ENCODE results near the gene SLC38A1. TPM values are rescaled to one million over a fixed set of nuclear protein-coding genes. Genes with fewer than 3 reads are reported as not detected.
"Not testable (repeated sequence)": the region's sequence is repeated elsewhere in the genome, so short reads cannot be mapped to it uniquely, and the experiment has no call there.

SLC38A1 gene
- total and polyA plus RNA-seq, 5 donors, result 20.8 to 82.4 (median 60.0) TPM

DNA sequence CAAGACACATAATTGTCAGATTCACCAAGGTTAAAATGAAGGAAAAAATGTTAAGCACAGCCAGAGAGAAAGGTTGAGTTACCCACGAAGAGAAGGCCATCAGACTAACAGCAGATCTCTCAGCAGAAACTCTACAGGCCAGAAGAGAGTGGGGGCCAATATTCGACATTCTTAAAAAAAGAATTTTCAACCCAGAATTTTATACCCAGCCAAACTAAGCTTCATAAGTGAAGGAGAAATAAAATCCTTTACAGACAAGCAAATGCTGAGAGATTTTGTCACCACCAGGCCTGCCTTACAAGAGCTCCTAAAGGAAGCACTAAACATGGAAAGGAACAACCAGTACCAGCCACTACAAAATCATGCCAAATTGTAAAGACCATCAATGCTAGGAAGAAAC is 16.3 kb upstream of the SLC38A1 start:
- H3K4me1 ChIP-seq (ENCODE audit: control insufficient read depth, insufficient read depth, low read length); H3K27me3 ChIP-seq (ENCODE audit: control insufficient read depth, insufficient read depth); H3K27ac ChIP-seq (ENCODE audit: low read length); ATAC-seq; intact Hi-C loops (cut with DNase I); DNase-seq; H3K9me3 ChIP-seq (ENCODE audit: control insufficient read depth, low read length); H3K4me3 ChIP-seq (ENCODE audit: low read length): not testable (repeated sequence)
- 69% methylated on average over 2 of the region's 2 CpGs for WGBS

GRCh38 chr12:46282829-46283228 is 14.0 kb upstream of the SLC38A1 start:
- no peak overlapping the region for H3K27ac ChIP-seq (ENCODE audit: low read length)
- H3K9me3 ChIP-seq (ENCODE audit: control insufficient read depth, low read length), result peaks cover 9% of the 10 kb centered on the region
- no peak overlapping the region for H3K4me3 ChIP-seq (ENCODE audit: low read length)
- ATAC-seq (no peak), DNase-seq (no peak)
- H3K27me3 ChIP-seq (ENCODE audit: control insufficient read depth, insufficient read depth), result no peaks in the 10 kb centered on the region
- intact Hi-C loops (cut with DNase I), result no loop called here
- H3K4me1 ChIP-seq (ENCODE audit: control insufficient read depth, insufficient read depth, low read length), result no peaks in the 10 kb centered on the region

GRCh38 chr12:46276756-46277155 is 7.9 kb upstream of the SLC38A1 start:
- ATAC-seq, result no peak
- 80% methylated on average over 3 of the region's 3 CpGs for WGBS
- Histone ChIP-seq H3K27me3 (ENCODE audit: control insufficient read depth, insufficient read depth) (no peaks in the 10 kb centered on the region), H3K4me1 (ENCODE audit: control insufficient read depth, insufficient read depth, low read length) (no peaks in the 10 kb centered on the region), H3K4me3 (ENCODE audit: low read length) (no peak overlapping the region), H3K9me3 (ENCODE audit: control insufficient read depth, low read length) (no peaks in the 10 kb centered on the region), H3K27ac (ENCODE audit: low read length) (no peak overlapping the region)
- intact Hi-C loops (cut with DNase I), result no loop called here
- no peak for DNase-seq

DNA sequence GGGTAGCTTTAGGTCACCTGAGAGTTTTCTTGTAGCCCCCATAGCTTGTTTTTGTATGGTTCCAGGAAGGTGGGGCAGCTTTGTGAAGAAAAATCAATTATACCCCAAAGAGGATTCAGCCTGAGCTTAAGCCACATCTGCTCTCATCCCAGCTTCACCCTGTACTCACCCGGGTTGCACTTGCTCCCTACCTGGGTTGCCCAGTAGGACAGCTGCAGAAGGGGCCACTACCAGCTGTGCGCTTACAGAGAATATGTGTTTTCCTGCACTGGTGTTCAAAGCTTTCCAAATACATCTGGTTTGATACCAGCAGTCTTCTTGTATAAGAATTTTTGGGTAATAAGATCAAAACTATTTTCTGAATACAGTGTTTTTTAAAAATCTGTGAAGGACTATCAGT is 3.0 kb upstream of the SLC38A1 start:
- DNase-seq (no peak), ATAC-seq (no peak)
- intact Hi-C loops (cut with DNase I), result no loop called here
- no peaks in the 10 kb centered on the region for H3K9me3 ChIP-seq (ENCODE audit: control insufficient read depth, low read length)
- no peak overlapping the region for H3K4me3 ChIP-seq (ENCODE audit: low read length)
- H3K4me1 ChIP-seq (ENCODE audit: control insufficient read depth, insufficient read depth, low read length), result no peaks in the 10 kb centered on the region
- no peaks in the 10 kb centered on the region for H3K27me3 ChIP-seq (ENCODE audit: control insufficient read depth, insufficient read depth)
- 78% methylated on average over 2 of the region's 2 CpGs for WGBS
- no peak overlapping the region for H3K27ac ChIP-seq (ENCODE audit: low read length)

- DNase-seq, result peak in 1 of 3 donors; percentile 73
- peak; percentile 48 to 58 for ATAC-seq
- Histone ChIP-seq H3K27ac (ENCODE audit: low read length) (peak overlapping the region; percentile 18), H3K4me3 (ENCODE audit: low read length) (peak overlapping the region; percentile 64), H3K27me3 (ENCODE audit: control insufficient read depth, insufficient read depth) (no peaks in the 10 kb centered on the region), H3K4me1 (ENCODE audit: control insufficient read depth, insufficient read depth, low read length) (no peaks in the 10 kb centered on the region), H3K9me3 (ENCODE audit: control insufficient read depth, low read length) (no peaks in the 10 kb centered on the region)
- intact Hi-C loops (cut with DNase I), result no loop called here
- WGBS, result 26% methylated on average over 42 of the region's 42 CpGs
Measured at GRCh38 chr12:46269429-46270241, 792 bp upstream of the SLC38A1 start.

- under 1% methylated on average over 48 of the region's 48 CpGs for WGBS
- Histone ChIP-seq H3K27me3 (ENCODE audit: control insufficient read depth, insufficient read depth) (no peaks in the 10 kb centered on the region), H3K4me1 (ENCODE audit: control insufficient read depth, insufficient read depth, low read length) (no peaks in the 10 kb centered on the region), H3K9me3 (ENCODE audit: control insufficient read depth, low read length) (no peaks in the 10 kb centered on the region), H3K4me3 (ENCODE audit: low read length) (peak overlapping the region; percentile 64), H3K27ac (ENCODE audit: low read length) (peak overlapping the region; percentile 17)
- intact Hi-C loops (cut with DNase I), result no loop called here
- DNase-seq (peak in 2 of 3 donors; percentile 11 to 50), ATAC-seq (peak; percentile 9 to 13)
Measured at GRCh38 chr12:46267825-46268582, 839 bp downstream of the SLC38A1 start.

DNA sequence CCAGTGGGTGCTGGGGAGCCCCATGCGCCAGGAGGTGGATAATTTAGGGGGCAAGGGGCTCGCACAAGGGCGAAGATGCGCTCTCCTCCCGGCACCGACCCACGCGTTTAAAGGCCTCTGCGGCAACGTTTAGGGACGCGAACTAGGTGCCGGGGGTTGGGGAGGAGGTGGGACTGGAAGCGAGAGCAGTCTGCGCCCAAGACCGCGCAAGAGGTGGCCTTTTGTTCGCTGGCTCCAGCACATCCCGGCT is 1.3 kb downstream of the SLC38A1 start:
- ATAC-seq, result peak; percentile 2 to 6

DNA sequence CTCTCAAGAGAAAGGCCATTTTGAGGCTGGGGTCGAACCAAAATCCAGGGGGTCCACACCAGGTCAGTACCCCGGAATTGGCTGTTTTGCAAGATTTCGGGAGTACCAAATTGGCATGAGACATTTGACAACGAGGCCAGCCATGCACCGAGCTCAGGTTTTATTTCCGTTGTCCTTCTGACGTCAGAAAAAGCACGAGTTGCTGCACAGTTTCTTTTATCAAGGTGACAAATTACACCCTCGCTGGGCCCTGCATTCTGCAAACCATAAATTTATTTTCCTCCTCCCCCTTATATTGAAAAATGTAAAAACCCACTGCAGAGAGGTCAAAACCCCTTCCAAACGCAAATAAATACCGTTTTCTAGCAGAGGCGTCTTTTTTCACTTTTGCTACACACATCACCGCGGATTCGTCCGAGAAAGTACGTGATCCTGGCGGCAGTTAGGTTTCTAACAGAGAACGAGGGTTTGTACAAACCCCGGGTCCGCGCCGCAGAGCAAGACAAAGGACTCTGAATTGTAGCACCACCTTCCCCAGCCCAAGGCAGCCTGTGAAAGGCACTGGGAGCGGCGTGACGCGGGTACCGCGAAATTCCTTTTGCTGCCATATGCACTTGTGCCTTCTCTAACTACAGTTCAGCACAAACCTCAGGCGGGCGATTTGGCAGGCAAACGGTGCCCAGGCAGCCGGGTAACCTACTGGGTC is 1.8 kb downstream of the SLC38A1 start:
- intact Hi-C loops (cut with DNase I), result no loop called here
- Histone ChIP-seq H3K9me3 (ENCODE audit: control insufficient read depth, low read length) (no peaks in the 10 kb centered on the region), H3K4me3 (ENCODE audit: low read length) (peak overlapping the region; percentile 64), H3K4me1 (ENCODE audit: control insufficient read depth, insufficient read depth, low read length) (no peaks in the 10 kb centered on the region), H3K27me3 (ENCODE audit: control insufficient read depth, insufficient read depth) (no peaks in the 10 kb centered on the region), H3K27ac (ENCODE audit: low read length) (peak overlapping the region; percentile 60)
- WGBS, result 8% methylated on average over 33 of the region's 33 CpGs
- peak; percentile 40 to 57 for ATAC-seq
- peak; percentile 49 to 78 (median 70) for DNase-seq

More for the DNA sequence above, 1.3 kb downstream of the SLC38A1 start:
- WGBS, result 2% methylated on average over 19 of the region's 19 CpGs
- no peak for DNase-seq
- no peaks in the 10 kb centered on the region for H3K27me3 ChIP-seq (ENCODE audit: control insufficient read depth, insufficient read depth)
- intact Hi-C loops (cut with DNase I), result no loop called here
- H3K4me1 ChIP-seq (ENCODE audit: control insufficient read depth, insufficient read depth, low read length), result no peaks in the 10 kb centered on the region
- peak overlapping the region; percentile 64 for H3K4me3 ChIP-seq (ENCODE audit: low read length)
- H3K27ac ChIP-seq (ENCODE audit: low read length), result peak overlapping the region; percentile 17
- H3K9me3 ChIP-seq (ENCODE audit: control insufficient read depth, low read length), result no peaks in the 10 kb centered on the region

DNA sequence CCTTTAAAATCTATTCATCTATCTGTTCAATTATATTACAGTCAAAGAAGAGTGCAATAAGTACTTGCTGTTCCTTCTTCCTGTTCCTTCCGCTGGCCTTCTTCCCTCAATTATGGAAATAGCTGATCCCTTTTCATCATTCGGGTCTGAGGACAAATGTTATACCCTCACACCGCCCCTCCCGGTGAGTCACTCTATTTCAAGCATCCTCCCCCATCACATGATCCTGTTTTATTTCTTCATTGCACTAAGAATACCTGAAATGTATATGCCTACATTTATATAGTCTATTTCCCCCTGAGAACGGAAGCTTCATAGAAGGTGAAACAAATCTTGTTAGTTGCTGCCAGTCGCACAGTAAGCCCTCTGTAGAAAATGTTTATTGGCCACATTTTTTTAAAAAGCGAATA is 2.5 kb downstream of the SLC38A1 start:
- no peak for DNase-seq
- WGBS, result 52% methylated on average over 7 of the region's 7 CpGs
- no peak for ATAC-seq
- H3K4me1 ChIP-seq (ENCODE audit: control insufficient read depth, insufficient read depth, low read length), result peaks cover 3% of the 10 kb centered on the region
- H3K4me3 ChIP-seq (ENCODE audit: low read length), result peak overlapping the region; percentile 64
- no peaks in the 10 kb centered on the region for H3K9me3 ChIP-seq (ENCODE audit: control insufficient read depth, low read length)
- no peak overlapping the region for H3K27ac ChIP-seq (ENCODE audit: low read length)
- H3K27me3 ChIP-seq (ENCODE audit: control insufficient read depth, insufficient read depth), result no peaks in the 10 kb centered on the region
- intact Hi-C loops (cut with DNase I), result no loop called here

GRCh38 chr12:46265734-46266133 is 3.1 kb downstream of the SLC38A1 start:
- H3K4me3 ChIP-seq (ENCODE audit: low read length), result no peak overlapping the region

DNA sequence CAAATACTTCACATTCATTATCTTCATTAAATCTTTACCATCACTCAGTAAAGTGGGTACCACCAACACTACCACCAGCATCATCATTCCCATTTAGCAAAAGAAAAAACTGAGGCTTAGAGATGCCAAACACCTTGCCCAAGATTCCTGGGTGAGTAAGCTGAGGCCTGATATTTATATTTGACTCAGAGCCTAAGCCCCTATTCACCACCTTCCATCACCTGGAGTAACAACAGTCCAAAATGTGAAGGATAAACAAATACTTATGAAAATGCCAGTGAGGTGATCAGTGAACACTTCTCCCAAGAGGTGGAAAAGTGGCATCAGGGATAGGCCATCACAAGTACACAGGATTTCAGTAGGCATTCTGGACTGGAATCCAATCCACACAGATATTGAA is 3.7 kb downstream of the SLC38A1 start:
- Histone ChIP-seq H3K27me3 (ENCODE audit: control insufficient read depth, insufficient read depth) (no peaks in the 10 kb centered on the region), H3K9me3 (ENCODE audit: control insufficient read depth, low read length) (no peaks in the 10 kb centered on the region), H3K4me3 (ENCODE audit: low read length) (no peak overlapping the region), H3K4me1 (ENCODE audit: control insufficient read depth, insufficient read depth, low read length) (peaks cover 5% of the 10 kb centered on the region), H3K27ac (ENCODE audit: low read length) (no peak overlapping the region)
- no peak for ATAC-seq
- intact Hi-C loops (cut with DNase I), result no loop called here
- DNase-seq, result no peak

More at GRCh38 chr12:46265734-46266133, 3.1 kb downstream of the SLC38A1 start:
- no peak for ATAC-seq
- Histone ChIP-seq H3K4me1 (ENCODE audit: control insufficient read depth, insufficient read depth, low read length) (peaks cover 4% of the 10 kb centered on the region), H3K9me3 (ENCODE audit: control insufficient read depth, low read length) (no peaks in the 10 kb centered on the region), H3K27ac (ENCODE audit: low read length) (no peak overlapping the region), H3K27me3 (ENCODE audit: control insufficient read depth, insufficient read depth) (no peaks in the 10 kb centered on the region)
- WGBS, result 92% methylated on average over 3 of the region's 3 CpGs
- intact Hi-C loops (cut with DNase I), result no loop called here
- no peak for DNase-seq

Data from right cardiac atrium (tissue), 5 donors.